Stomach smooth muscle (tissue), 2 donors: ENCODE measurements around the gene DCHS1.

Experiments used
- H3K27ac ChIP-seq: one replicate; pipeline ENCODE4 v1.7.0; 2013; ENCODE audit warnings: mild to moderate bottlenecking, low read length, inconsistent platforms
- H3K27me3 ChIP-seq, 2 donors: one replicate each; pipeline ENCODE4 v1.7.0; 2013; ENCODE audit warnings: low read length in 2 of 2; ENCODE audit not compliant: insufficient read depth in 2 of 2, control insufficient read depth in 1 of 2
- H3K36me3 ChIP-seq, 2 donors: one replicate each; pipeline ENCODE4 v1.7.0; 2013; ENCODE audit warnings: low read length in 2 of 2; ENCODE audit not compliant: control insufficient read depth in 2 of 2, insufficient read depth in 2 of 2
- H3K4me1 ChIP-seq: one replicate; pipeline ENCODE4 v1.7.0; 2013; ENCODE audit warnings: low read length; ENCODE audit not compliant: control insufficient read depth, insufficient read depth
- H3K4me3 ChIP-seq, 2 donors: one replicate each; pipeline ENCODE4 v1.7.0; 2013; ENCODE audit warnings: low read length in 2 of 2
- H3K9ac ChIP-seq, 2 donors: one replicate each; pipeline ENCODE4 v1.7.0; 2013; ENCODE audit warnings: low read length in 2 of 2, mild to moderate bottlenecking in 1 of 2
- H3K9me3 ChIP-seq, 2 donors: one replicate each; pipeline ENCODE4 v1.7.0; 2013; ENCODE audit warnings: low read length in 2 of 2; ENCODE audit not compliant: control insufficient read depth in 2 of 2
- donor health status: healthy.
- donor health status: Pancreatic carcinoma.

Gene DCHS1

DNA sequence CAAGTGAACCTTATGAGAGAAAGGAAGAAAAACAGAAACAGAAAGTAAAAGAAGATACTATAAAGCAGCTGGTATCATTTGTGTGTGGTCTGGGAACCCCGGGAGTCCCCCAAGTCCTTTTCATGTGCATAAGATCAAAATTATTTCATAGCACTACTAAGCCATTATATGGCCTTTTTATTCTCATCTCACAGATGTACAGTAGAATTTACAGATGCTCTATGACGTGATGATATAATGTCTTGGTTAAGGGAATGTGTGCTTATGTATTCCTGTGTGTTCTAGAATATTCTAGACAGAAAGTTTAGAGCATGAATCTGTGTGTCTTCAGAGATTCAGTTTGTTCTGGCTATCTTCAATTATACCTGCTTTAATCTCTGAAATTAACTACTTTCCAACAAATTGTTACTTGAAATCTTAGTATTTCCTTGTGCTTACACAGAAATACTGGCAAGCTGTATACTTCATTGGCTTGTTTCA, 27.8 kb downstream of the DCHS1 start:
- Histone ChIP-seq H3K4me1 (no peaks in the 10 kb centered on the region), H3K4me3 (no peak overlapping the region), H3K27me3 (no peaks in the 10 kb centered on the region), H3K36me3 (peaks cover 71 to 78% of the 10 kb centered on the region in 2 donors), H3K9ac (no peak overlapping the region), H3K9me3 (no peaks in the 10 kb centered on the region), H3K27ac (no peak overlapping the region)

DNA sequence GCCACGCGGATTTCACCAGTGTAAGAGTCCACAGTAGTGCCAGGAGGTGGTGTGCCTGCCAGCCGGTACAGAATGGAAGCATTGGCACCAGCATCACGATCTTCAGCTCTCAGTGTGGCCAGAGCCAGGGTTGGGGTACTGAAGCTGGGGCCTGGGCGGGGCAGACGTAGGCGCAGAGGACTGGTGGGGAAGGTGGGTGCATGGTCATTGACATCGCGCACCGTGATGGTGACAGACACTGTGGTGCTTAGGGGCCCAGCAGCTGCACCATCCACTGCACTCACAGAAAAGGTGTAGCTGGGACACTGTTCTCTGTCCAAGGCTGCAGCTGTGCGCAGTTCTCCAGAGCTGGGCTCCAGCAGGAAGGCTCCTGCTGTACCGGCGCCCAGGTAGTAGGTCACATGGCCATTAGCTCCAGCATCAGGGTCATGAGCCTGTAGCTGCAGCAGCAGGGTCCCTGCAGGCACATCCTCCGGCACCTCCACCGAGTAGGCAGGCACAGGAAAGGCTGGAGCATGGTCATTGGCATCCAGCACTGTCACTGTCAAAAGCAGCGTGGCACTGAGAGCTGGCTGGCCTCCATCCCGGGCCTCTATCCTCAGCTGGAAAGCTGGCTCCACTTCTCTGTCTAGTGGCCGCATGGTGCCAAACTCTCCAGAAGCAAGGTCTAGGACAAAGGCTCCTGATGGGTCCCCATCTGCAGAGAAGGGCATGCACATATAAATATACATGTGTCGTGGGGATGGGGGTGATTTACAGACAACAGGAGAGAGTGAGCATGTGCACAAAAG, 28.4 kb downstream of the DCHS1 start:
- Histone ChIP-seq H3K9ac (no peak overlapping the region), H3K4me1 (no peaks in the 10 kb centered on the region), H3K36me3 (peaks cover 67 to 72% of the 10 kb centered on the region in 2 donors), H3K27me3 (no peaks in the 10 kb centered on the region), H3K4me3 (no peak overlapping the region), H3K27ac (no peak overlapping the region), H3K9me3 (no peaks in the 10 kb centered on the region)

DNA sequence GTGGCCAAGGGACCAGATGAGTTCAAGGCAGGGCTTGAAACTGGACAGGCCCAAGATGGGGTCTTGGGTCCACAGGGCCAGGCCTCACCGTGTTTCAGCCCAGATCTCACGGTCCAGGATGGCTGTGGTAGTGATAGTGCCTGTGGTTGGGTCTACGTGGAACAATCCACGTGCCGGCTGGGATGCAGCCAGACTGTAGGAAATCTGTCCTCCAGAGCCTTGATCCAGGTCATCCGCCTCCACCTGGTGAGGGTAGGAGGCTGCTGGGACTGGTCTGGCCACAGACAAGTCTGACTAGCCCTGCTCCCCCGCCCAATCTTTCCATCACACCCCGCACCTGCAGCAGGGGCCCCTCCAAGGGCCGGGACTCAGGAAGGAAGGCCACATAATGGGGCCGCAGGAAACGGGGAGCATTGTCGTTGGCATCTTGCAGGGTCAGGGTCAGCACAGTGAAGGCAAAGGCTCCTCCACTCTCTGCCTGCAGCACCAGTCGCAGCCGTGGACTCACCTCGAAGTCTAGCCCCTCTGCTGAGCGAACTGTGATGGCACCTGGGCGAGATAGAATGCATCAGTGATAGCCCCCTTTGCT, 29.7 kb downstream of the DCHS1 start:
- Histone ChIP-seq H3K27ac (no peak overlapping the region), H3K27me3 (no peaks in the 10 kb centered on the region), H3K9me3 (no peaks in the 10 kb centered on the region), H3K36me3 (peaks cover 57 to 60% of the 10 kb centered on the region in 2 donors), H3K9ac (no peak overlapping the region), H3K4me1 (no peaks in the 10 kb centered on the region), H3K4me3 (no peak overlapping the region)

DNA sequence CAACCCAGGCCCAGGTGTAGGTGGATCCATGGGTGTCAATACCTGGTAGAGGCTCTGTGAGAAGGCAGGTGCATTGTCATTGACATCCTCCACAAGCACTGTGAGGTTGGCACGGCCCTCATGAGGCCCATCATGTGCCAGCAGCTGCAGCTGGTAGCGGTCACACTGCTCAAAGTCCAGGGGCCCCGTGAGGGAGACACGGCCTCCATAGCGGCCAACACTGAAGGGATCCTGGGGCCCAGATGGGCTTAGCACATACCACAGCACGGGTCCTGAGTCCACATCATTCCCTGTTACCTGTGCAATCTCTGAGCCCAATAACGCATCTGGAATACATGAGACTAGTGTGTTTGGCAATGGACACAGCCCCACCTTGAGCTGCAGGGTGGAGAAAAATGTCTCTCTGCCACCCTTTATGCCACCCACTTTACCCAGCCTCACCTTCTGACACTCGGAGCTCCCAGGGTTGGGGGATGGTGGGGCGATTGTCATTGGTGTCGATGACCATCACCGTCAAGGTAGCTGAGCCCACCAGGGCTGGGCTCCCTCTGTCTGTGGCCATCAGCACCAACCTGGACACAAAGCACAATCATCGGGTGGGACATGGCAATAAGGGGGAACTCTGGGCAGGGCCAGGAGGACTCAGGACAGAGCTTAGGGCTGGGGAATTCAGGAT, 30.3 kb downstream of the DCHS1 start:
- Histone ChIP-seq H3K27ac (no peak overlapping the region), H3K9me3 (no peaks in the 10 kb centered on the region), H3K9ac (no peak overlapping the region), H3K4me3 (no peak overlapping the region), H3K36me3 (peaks cover 55 to 58% of the 10 kb centered on the region in 2 donors), H3K27me3 (no peaks in the 10 kb centered on the region), H3K4me1 (no peaks in the 10 kb centered on the region)

DNA sequence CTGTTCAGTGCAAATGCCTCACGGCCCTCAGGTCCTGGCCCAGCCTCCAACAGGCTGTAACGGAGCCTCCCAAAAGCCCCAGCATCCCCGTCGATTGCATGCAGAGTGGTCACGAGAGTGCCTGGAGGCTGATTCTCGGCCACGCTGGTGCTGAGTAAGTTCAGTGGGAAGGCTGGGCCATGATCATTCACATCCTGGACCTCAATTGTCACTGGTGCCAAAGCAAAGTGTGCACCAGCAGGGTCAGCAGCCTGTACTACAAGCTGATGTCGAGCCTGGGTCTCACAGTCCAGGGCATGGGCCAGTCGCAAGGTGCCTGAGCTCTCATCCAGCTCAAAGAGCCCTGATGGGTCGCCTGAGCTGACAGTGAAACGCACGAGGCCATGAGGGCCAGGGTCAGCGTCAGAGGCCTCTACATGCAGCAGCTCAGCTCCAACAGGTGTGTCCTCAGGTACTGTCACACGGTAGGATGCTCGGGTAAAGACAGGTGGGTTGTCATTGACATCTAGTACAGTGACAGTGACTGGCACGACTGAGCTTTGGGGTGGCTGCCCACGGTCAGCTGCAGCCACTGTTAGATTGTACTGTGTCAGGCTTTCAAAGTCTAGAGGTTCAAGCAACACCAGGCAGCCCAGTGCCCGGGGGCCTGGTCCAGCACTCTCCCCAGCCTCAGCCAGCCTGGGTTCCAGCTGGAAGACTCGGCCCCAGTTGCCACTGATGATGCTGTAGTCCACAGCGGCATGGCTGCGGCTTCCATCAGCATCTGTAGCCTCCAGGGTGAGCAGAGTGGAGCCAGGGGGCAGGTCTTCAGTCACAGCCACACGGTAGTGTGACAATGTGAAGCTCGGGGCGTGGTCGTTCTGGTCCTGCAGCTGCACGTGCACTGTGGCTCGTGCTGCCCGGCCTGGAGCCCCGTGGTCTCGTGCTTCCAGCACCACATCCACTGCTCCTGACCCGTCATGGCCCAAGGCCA, 31.9 kb downstream of the DCHS1 start:
- Histone ChIP-seq H3K27ac (no peak overlapping the region), H3K27me3 (no peaks in the 10 kb centered on the region), H3K36me3 (peaks cover 42 to 45% of the 10 kb centered on the region in 2 donors), H3K9ac (no peak overlapping the region), H3K4me1 (peaks cover 12% of the 10 kb centered on the region), H3K9me3 (no peaks in the 10 kb centered on the region), H3K4me3 (no peak overlapping the region)

DNA sequence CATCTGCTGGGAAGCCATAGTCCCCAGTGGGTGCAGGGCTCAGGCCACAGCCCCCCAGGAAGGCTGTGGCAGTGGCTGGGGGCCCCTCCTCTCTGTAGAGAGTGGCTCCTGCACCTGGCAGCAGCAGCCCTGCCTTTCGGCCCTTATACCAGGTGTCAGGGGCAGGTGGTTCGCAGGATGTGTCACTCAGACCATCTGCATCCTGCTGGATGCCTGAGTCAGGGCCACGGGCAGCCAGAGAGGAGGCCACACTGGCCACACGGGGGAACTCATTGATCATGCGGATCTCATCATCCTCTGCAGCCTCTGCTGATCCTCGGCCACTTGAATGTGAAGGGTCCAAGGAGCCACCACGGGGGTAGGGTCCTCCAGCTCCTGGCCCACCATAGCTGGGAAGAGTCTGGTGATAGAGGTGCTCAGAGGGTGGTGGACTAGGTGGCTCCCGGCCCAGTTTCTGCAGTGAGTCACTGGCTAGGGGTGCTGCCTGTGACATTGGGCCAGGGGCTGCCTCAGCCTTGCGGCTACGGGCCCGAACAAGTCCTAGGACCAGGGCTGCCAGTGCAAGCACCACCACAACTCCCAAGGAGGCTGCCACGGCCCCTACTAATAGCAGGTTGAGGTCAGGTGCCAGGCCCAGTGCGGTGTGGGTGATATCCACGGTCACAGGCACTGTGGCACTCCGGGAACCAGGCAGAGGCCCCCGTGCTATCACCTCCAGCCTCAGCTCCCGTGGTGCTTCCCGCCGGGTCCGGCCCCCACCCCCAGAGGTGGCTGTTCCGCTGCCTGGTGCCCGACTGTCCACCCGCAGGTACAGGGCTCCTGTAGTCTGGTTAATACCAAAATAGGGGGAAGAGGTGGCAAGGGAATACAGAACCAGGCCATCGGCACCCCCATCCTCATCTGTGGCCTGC, 33.1 kb downstream of the DCHS1 start:
- Histone ChIP-seq H3K4me1 (peaks cover 22% of the 10 kb centered on the region), H3K4me3 (no peak overlapping the region), H3K9me3 (no peaks in the 10 kb centered on the region), H3K27me3 (no peaks in the 10 kb centered on the region), H3K9ac (no peak overlapping the region), H3K36me3 (peaks cover 34 to 40% of the 10 kb centered on the region in 2 donors), H3K27ac (no peak overlapping the region)

DNA sequence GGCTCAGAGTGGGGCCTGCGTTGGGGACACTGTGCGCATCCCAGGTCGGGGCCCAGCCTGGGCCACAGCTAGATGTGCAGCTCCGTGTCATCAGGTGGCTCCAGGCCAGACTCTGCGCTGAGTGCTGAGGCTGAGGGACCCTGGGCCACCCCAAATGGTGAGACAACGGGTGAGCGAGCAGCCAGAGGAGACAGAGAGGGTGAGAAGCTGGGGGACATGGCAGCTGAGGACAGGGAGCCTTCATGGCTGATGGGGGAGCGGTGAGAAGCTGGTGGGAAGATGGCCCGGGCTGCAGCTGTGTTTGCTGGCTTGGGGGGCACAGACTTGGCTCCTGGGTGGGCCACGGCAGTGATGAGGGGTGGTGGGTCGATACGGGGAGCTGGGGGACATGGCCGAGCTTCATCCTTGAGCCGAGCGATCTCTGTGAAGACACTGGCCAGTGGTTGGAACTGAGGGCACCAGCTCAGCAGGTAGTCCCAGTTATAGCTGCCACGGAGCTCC, 33.8 kb downstream of the DCHS1 start:
- Histone ChIP-seq H3K4me3 (no peak overlapping the region), H3K9ac (no peak overlapping the region), H3K27me3 (no peaks in the 10 kb centered on the region), H3K27ac (no peak overlapping the region), H3K36me3 (peaks cover 28 to 36% of the 10 kb centered on the region in 2 donors), H3K4me1 (peaks cover 29% of the 10 kb centered on the region), H3K9me3 (no peaks in the 10 kb centered on the region)

DNA sequence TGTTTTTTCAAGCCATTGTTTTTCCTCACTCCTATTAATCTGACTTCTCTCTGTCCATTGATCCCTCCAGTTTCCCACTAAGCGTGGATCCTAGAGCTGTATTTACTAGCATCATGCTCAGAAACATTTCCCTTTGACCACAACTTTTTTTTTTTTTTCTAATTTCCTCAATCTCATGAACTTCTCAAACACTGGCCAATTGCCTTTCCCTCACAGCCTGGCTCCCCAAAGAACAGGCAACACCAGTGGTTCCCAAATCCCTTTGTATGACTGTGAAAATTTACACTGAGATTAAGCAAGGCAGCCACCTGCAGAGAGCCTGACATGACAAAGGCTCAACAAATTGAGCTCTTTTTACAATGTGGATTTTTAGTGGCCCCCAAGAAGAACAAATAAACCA, 35.0 kb downstream of the DCHS1 start:
- no peak overlapping the region for H3K27ac ChIP-seq

DNA sequence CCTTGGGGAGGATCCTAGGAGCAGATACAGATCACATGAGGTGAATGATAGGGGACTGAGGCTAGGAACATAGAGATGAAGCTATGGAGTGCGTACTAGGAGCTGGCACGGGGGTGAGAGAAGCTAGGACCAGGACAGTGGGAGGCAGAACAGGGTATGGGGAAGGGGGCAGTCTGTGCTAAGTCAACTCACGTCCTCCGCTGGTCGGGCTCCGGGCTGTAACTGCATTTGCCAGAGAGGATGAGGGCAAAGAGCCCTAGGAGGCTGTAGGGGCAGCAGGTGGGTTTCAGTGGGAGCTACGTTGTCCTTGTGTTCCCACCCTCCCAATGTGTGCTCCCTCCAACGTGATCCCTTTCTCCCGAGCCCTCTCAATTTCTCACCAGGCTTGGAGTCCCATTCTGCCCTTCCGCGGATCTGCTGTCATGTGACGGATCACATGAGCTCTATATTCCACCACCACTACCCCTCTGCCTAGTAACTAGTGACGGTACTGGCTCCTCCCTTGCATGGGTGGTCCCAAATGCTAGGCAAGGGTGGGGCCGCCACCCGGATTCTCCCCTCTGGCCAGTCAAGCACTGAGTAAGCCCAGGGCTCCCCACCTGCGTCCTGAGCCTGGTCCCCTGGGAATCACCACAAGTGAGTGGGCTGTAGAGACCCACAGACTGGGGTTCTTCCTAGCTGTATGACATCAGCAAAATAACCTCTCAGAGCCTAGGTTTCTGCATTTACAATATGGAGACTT, 36.4 kb downstream of the DCHS1 start, which contains the start of gene TPP1:
Gene TPP1, minus strand, starts transcription at position 419 of the 742 bp plus-strand sequence. Its CDS starts 22 bp downstream, at position 397.
- peaks cover 29% of the 10 kb centered on the region for H3K4me1 ChIP-seq
- H3K9me3 ChIP-seq = no peaks in the 10 kb centered on the region
- peaks cover 24 to 31% of the 10 kb centered on the region in 2 donors for H3K36me3 ChIP-seq
- H3K9ac ChIP-seq = peak within 1 kb of the TSS; percentile 94 to 97
- peak within 1 kb of the TSS; percentile 93 for H3K27ac ChIP-seq
- H3K4me3 ChIP-seq = peak within 1 kb of the TSS; percentile 98 to 100
- no peaks in the 10 kb centered on the region for H3K27me3 ChIP-seq

More for the DNA sequence above, 35.0 kb downstream of the DCHS1 start:
- Histone ChIP-seq H3K9ac (no peak overlapping the region), H3K9me3 (no peaks in the 10 kb centered on the region), H3K36me3 (peaks cover 28 to 34% of the 10 kb centered on the region in 2 donors), H3K4me3 (no peak overlapping the region), H3K27me3 (no peaks in the 10 kb centered on the region), H3K4me1 (peaks cover 29% of the 10 kb centered on the region)
